Prostate gland (tissue), 2 donors: Measurements from ENCODE around the gene ACTRT2. TPM values are rescaled to one million over a fixed set of nuclear protein-coding genes. Genes with fewer than 3 reads are reported as not detected.

Source experiments
- DNase-seq: peaks from one replicate; pipeline ENCODE4 v3.0.0-alpha.2; 2019; ENCODE audit warnings: low spot score
- H3K27ac ChIP-seq, 2 donors: fragments of 200-600 bp; sonication (generic); 2 replicates each; pipeline ENCODE4 v1.5.1; 2017 to 2019
- H3K27me3 ChIP-seq: fragments of 200-600 bp; sonication (generic); replicated peaks from 2 replicates; pipeline ENCODE4 v1.5.1; 2019; ENCODE audit not compliant: insufficient read depth
- H3K36me3 ChIP-seq, 2 donors: fragments of 200-600 bp; sonication (generic); 1 replicate in 1 of 2; 2 replicates in 1 of 2; pipeline versions ENCODE4 v1.5.1 to v1.8.1; 2017 to 2019
- H3K4me1 ChIP-seq: fragments of 200-600 bp; sonication (generic); replicated peaks from 2 replicates; pipeline ENCODE4 v1.5.1; 2019
- H3K4me3 ChIP-seq, 2 donors: fragments of 200-600 bp; sonication (generic); 2 replicates each; pipeline ENCODE4 v1.5.1; 2017 to 2019
- H3K9me3 ChIP-seq: fragments of 200-600 bp; sonication (generic); 2 replicates; pipeline ENCODE4 v1.5.1; 2017
- CTCF ChIP-seq, 4 experiments: fragments of 200-600 bp in 2 of 4; fragments of 450-650 bp in 2 of 4; sonication (generic) in 2 of 4; IDR thresholded peaks; 1 replicate in 3 of 4; 2 replicates in 1 of 4; pipeline ENCODE4 v1.5.1; 2016 to 2019; ENCODE audit warnings: antibody characterized with exemption in 4 of 4, mild to moderate bottlenecking in 2 of 4, moderate library complexity in 2 of 4
- POLR2A ChIP-seq: fragments of 450-650 bp; IDR thresholded peaks from one replicate; pipeline ENCODE4 v1.6.1; 2016; ENCODE audit warnings: antibody characterized with exemption, mild to moderate bottlenecking
- POLR2AphosphoS5 ChIP-seq: sonication (generic); formaldehyde crosslinking; IDR thresholded peaks from one replicate; pipeline ENCODE4 v1.6.1; 2017; ENCODE audit warnings: antibody characterized with exemption
- WGBS: methylation state at CpG from one replicate; pipeline ENCODE4 v1.1.5; 2018; 5-methylcytosine and 5-hydroxymethylcytosine counted together
- intact Hi-C: fragments of 100-400 bp; cut with DNase I; formaldehyde crosslinking; loops from one replicate; pipeline ENCODE4 v1.14.2; 2022
- total RNA-seq, 2 donors: library from RNA; depleted of rRNA; stranded (reverse); fragments of >200 nt; gene quantifications; one replicate each; pipeline ENCODE4 v1.1.0, GENCODE V29; 2016

ACTRT2 gene
- total RNA-seq, 2 donors from 2014 or later: 7.2 TPM; not detected in 1

GRCh38 chr1:2977886-2978611 lies 43.2 kb upstream of the ACTRT2 start:
- DNase-seq: no peak
- TF ChIP-seq POLR2AphosphoS5: no peak
- no peak for TF ChIP-seq CTCF (IDR thresholded peaks at IDR 0.05)
- TF ChIP-seq POLR2A: no peak
- Histone ChIP-seq H3K27me3 (peaks cover 3% of the 10 kb centered on the region), H3K4me3 (no peak overlapping the region), H3K36me3 (no peaks in the 10 kb centered on the region), H3K4me1 (no peaks in the 10 kb centered on the region), H3K27ac (no peak overlapping the region), H3K9me3 (no peaks in the 10 kb centered on the region)
- 77% methylated on average over 7 of the region's 7 CpGs for WGBS
- intact Hi-C loops: no loop called here

GRCh38 chr1:2978691-2979190 lies 42.5 kb upstream of the ACTRT2 start:
- DNase-seq: no peak
- intact Hi-C loops: no loop called here
- Histone ChIP-seq H3K27me3 (peaks cover 3% of the 10 kb centered on the region), H3K27ac (no peak overlapping the region), H3K4me3 (no peak overlapping the region), H3K36me3 (no peaks in the 10 kb centered on the region), H3K9me3 (no peaks in the 10 kb centered on the region), H3K4me1 (no peaks in the 10 kb centered on the region)
- 81% methylated on average over 5 of the region's 11 CpGs for WGBS
- no peak for TF ChIP-seq CTCF (IDR thresholded peaks at IDR 0.05)
- no peak for TF ChIP-seq POLR2AphosphoS5
- TF ChIP-seq POLR2A: no peak

GRCh38 chr1:2979191-2980072 lies 41.8 kb upstream of the ACTRT2 start:
- no peaks in the 10 kb centered on the region for H3K9me3 ChIP-seq
- DNase-seq: no peak
- TF ChIP-seq CTCF (IDR thresholded peaks at IDR 0.05): no peak
- TF ChIP-seq POLR2AphosphoS5: no peak
- TF ChIP-seq POLR2A: no peak
- H3K36me3 ChIP-seq: no peaks in the 10 kb centered on the region
- no peak overlapping the region for H3K27ac ChIP-seq
- H3K4me3 ChIP-seq: no peak overlapping the region
- no peaks in the 10 kb centered on the region for H3K4me1 ChIP-seq
- peaks cover 3% of the 10 kb centered on the region for H3K27me3 ChIP-seq
- WGBS: 74% methylated on average over 33 of the region's 38 CpGs
- intact Hi-C loops: no loop called here

- no peaks in the 10 kb centered on the region for H3K4me1 ChIP-seq
- WGBS: 38% methylated on average over 25 of the region's 25 CpGs
- no peaks in the 10 kb centered on the region for H3K36me3 ChIP-seq
- no peak overlapping the region for H3K4me3 ChIP-seq
- H3K27me3 ChIP-seq: peaks cover 3% of the 10 kb centered on the region
- H3K27ac ChIP-seq: no peak overlapping the region
- H3K9me3 ChIP-seq: no peaks in the 10 kb centered on the region
- intact Hi-C loops: no loop called here
- TF ChIP-seq POLR2A: no peak
- no peak for TF ChIP-seq POLR2AphosphoS5
- no peak for TF ChIP-seq CTCF (IDR thresholded peaks at IDR 0.05)
- no peak for DNase-seq
Observed at GRCh38 chr1:2980073-2980791, 41.0 kb upstream of the ACTRT2 start.
